K562 (cell line): ENCODE measurements around the gene WDR62. TPM values are rescaled to one million over a fixed set of nuclear protein-coding genes. Genes with fewer than 3 reads are reported as not detected.
"Not testable (repeated sequence)": the region's sequence is repeated elsewhere in the genome, so short reads cannot be mapped to it uniquely, and the experiment has no call there.

Source experiments
- ATAC-seq: fragments of 200-7000 bp; cut with Tn5 transposase; 3 replicates; pipeline ENCODE4 v1.9.1; 2020; ENCODE audit warnings: moderate library complexity
- BruUV-seq: library from RNA; stranded (reverse); fragments of 400-500 nt; replicated peaks from 2 replicates; lab custom pipeline; 2021; lab: Mats Ljungman, UMichigan
- CTCF ChIA-PET: fragments of 300-600 bp; formaldehyde crosslinking; extraction: SDS; loops from one replicate; lab custom pipeline; 2021; ENCODE audit warnings: low intra/inter-chr PET ratio; lab: Yijun Ruan, JAX
- POLR2A ChIA-PET: fragments of 300-600, 350-650 bp; sonication (Branson Sonifier 250); formaldehyde crosslinking; extraction: SDS; loops from one replicate; lab custom pipeline; 2021; ENCODE audit warnings: antibody characterized with exemption, inconsistent platforms; lab: Yijun Ruan, JAX
- DNase-seq, 4 experiments: peaks; one replicate each; pipeline versions ENCODE4 v3.0.0 to v3.0.0-alpha.2; 2011 to 2018; ENCODE audit warnings: low spot score in 3 of 4, mixed read lengths in 3 of 4; ENCODE audit errors: extremely low read depth in 1 of 4
- FAIRE-seq: peaks from 2 replicates; lab custom pipeline; 2011; peaks lifted over from hg19 to GRCh38; lab: Jason Lieb, UNC
- H2AFZ ChIP-seq: 2 replicates; pipeline ENCODE4 v1.6.0; 2011; ENCODE audit warnings: low read depth, low read length, control low read depth, inconsistent platforms
- H3K27ac ChIP-seq: fragments of 200-600 bp; 3 replicates; pipeline ENCODE4 v1.8.0; 2011; ENCODE audit warnings: low read depth, mild to moderate bottlenecking, control low read depth, inconsistent platforms, low read length, moderate library complexity, mixed read lengths; ENCODE audit errors: extremely low read depth
- H3K27me3 ChIP-seq, 2 experiments: fragments of 300-600 bp in 1 of 2; 2 replicates in 1 of 2; 3 replicates in 1 of 2; pipeline versions ENCODE4 v1.6.0 to v1.8.0; 2011; ENCODE audit warnings: inconsistent platforms in 2 of 2, low read length in 2 of 2, mild to moderate bottlenecking in 1 of 2, mixed read lengths in 1 of 2, moderate library complexity in 1 of 2; ENCODE audit not compliant: control insufficient read depth in 2 of 2, insufficient read depth in 2 of 2
- H3K36me3 ChIP-seq: fragments of 300-600 bp; 3 replicates; pipeline ENCODE4 v1.8.0; 2011; ENCODE audit warnings: mild to moderate bottlenecking, low read length, inconsistent platforms; ENCODE audit not compliant: control insufficient read depth, insufficient read depth
- H3K4me1 ChIP-seq, 2 experiments: fragments of 200-600 bp in 1 of 2; replicated peaks in 1 of 2; 2 replicates in 1 of 2; 3 replicates in 1 of 2; pipeline versions ENCODE4 v1.5.1 to v1.8.0; 2011; ENCODE audit warnings: inconsistent platforms in 2 of 2, low read length in 2 of 2, mild to moderate bottlenecking in 1 of 2, mixed read lengths in 1 of 2, moderate library complexity in 1 of 2; ENCODE audit not compliant: control insufficient read depth in 2 of 2, insufficient read depth in 2 of 2
- H3K4me2 ChIP-seq: 2 replicates; pipeline ENCODE4 v1.6.1; 2011; ENCODE audit warnings: low read length, control low read depth, inconsistent platforms, mixed read lengths; ENCODE audit not compliant: insufficient read depth
- H3K4me3 ChIP-seq: fragments of 200-600 bp; sonication (generic), shearing (Covaris generic); 2 replicates; pipeline ENCODE4 v1.5.1; 2016; ENCODE audit warnings: control low read depth, inconsistent platforms
- H3K79me2 ChIP-seq: fragments of 200-600 bp; 3 replicates; pipeline ENCODE4 v1.8.0; 2011; ENCODE audit warnings: low read length, inconsistent platforms; ENCODE audit not compliant: control insufficient read depth, insufficient read depth
- H3K9ac ChIP-seq, 2 experiments: 2 replicates each; pipeline versions ENCODE4 v1.6.0 to v1.6.1; 2011; ENCODE audit warnings: low read depth in 2 of 2, low read length in 2 of 2, control low read depth in 1 of 2, inconsistent platforms in 1 of 2, mild to moderate bottlenecking in 1 of 2, mixed read lengths in 1 of 2; ENCODE audit not compliant: insufficient read depth in 1 of 2
- H3K9me1 ChIP-seq: one replicate; pipeline ENCODE4 v1.6.0; 2011; ENCODE audit warnings: inconsistent platforms, mild to moderate bottlenecking, low read length, moderate library complexity; ENCODE audit not compliant: control insufficient read depth, insufficient read depth
- H3K9me3 ChIP-seq: replicated peaks from 2 replicates; pipeline ENCODE4 v1.5.1; 2011; ENCODE audit warnings: low read depth, low read length, inconsistent platforms; ENCODE audit not compliant: control insufficient read depth, insufficient read depth
- H4K20me1 ChIP-seq: replicated peaks from 2 replicates; pipeline ENCODE4 v1.6.1; 2011; ENCODE audit warnings: low read length, inconsistent platforms, mixed read lengths; ENCODE audit not compliant: control insufficient read depth, insufficient read depth
- CEBPB ChIP-seq: fragments of 450-650 bp; IDR thresholded peaks from 2 replicates; pipeline ENCODE4 v1.6.1; 2016; ENCODE audit warnings: missing genetic modification characterization, missing compliant biosample characterization
- CEBPG ChIP-seq, 3 experiments: fragments of 200-800 bp in 1 of 3; sonication (Bioruptor generic) in 1 of 3; sonication (generic) in 1 of 3; formaldehyde crosslinking in 1 of 3; IDR thresholded peaks in 2 of 3; conservative IDR thresholded peaks in 1 of 3; 2 replicates each; pipeline versions ENCODE4 v1.6.1 to v1.8.0; 2016 to 2022; ENCODE audit warnings: missing compliant biosample characterization in 2 of 3, missing genetic modification characterization in 2 of 3, mild to moderate bottlenecking in 1 of 3, missing genetic modification reagents in 1 of 3
- E2F6 ChIP-seq, 2 experiments: IDR thresholded peaks; 2 replicates each; pipeline ENCODE4 v1.6.1; 2011; ENCODE audit warnings: borderline replicate concordance in 1 of 2, control low read depth in 1 of 2, low read depth in 1 of 2, low read length in 1 of 2, mild to moderate bottlenecking in 1 of 2, mixed read lengths in 1 of 2, moderate library complexity in 1 of 2; ENCODE audit not compliant: insufficient read depth in 1 of 2, insufficient read length in 1 of 2, poor library complexity in 1 of 2, severe bottlenecking in 1 of 2; ENCODE audit errors: extremely low read depth in 1 of 2
- IRF9 ChIP-seq: fragments of 450-650 bp; IDR thresholded peaks from 2 replicates; pipeline ENCODE4 v1.6.1; 2016; ENCODE audit warnings: missing biosample characterization, missing genetic modification characterization
- KLF16 ChIP-seq: IDR thresholded peaks from 2 replicates; pipeline ENCODE4 v1.6.1; 2016; ENCODE audit warnings: antibody characterized with exemption
- PHB ChIP-seq: fragments of 250-450 bp; sonication (Bioruptor Pico); IDR thresholded peaks from 2 replicates; pipeline ENCODE4 v1.5.0; 2021
- ZNF134 ChIP-seq: fragments of 250-450 bp; sonication (Bioruptor Pico); conservative IDR thresholded peaks from 2 replicates; pipeline ENCODE4 v1.4.0; 2020
- ZNF197 ChIP-seq: fragments of 200-800 bp; sonication (Bioruptor generic); IDR thresholded peaks from 2 replicates; pipeline ENCODE4 v1.6.1; 2016; ENCODE audit warnings: low read depth, missing genetic modification characterization, missing compliant biosample characterization
- ZNF785 ChIP-seq: fragments of 250-450 bp; sonication (Bioruptor Pico); IDR thresholded peaks from 2 replicates; pipeline ENCODE4 v1.4.0; 2020; ENCODE audit warnings: mild to moderate bottlenecking
- WGBS: fragments of 100-300 bp; shearing (Covaris generic); methylation state at CpG from one replicate; pipeline ENCODE4 v1.1.6; 2016; ENCODE audit warnings: low coverage, mixed read lengths; ENCODE audit not compliant: insufficient coverage; ENCODE audit errors: missing lambda C conversion rate; 5-methylcytosine and 5-hydroxymethylcytosine counted together
- in situ Hi-C: fragments of 300-500 bp; cut with MboI; formaldehyde crosslinking; loops from 4 replicates; pipeline ENCODE4 v1.15.0; 2018; ENCODE audit warnings: inconsistent platforms, mixed read lengths
- intact Hi-C: fragments of 100-400 bp; cut with micrococcal nuclease; formaldehyde crosslinking; loops from 2 replicates; pipeline ENCODE4 v1.14.2; 2022
- polyA plus RNA-seq, 8 experiments: library from polyadenylated mRNA; depleted of rRNA in 4 of 8; stranded (reverse) in 5 of 8; unstranded in 3 of 8; fragments of >200 nt; fragmentation: Nextera tagmentation in 2 of 8; fragmentation: Illumina TruSeq in 1 of 8; extraction: Ambion mirVana in 2 of 8; extraction: Trizol in 1 of 8; gene quantifications; 2 replicates each; pipeline versions ENCODE4 v1.2.1 to v1.2.3, GENCODE V29; 2011 to 2014; ENCODE audit warnings: inconsistent platforms in 1 of 8, missing spikeins in 1 of 8
- total RNA-seq, 7 experiments: library from RNA; depleted of rRNA in 6 of 7; stranded (reverse); fragments of >200 nt in 6 of 7; fragmentation: Illumina TruSeq in 2 of 7; extraction: Trizol in 2 of 7; gene quantifications; 2 replicates each; pipeline versions ENCODE4 v1.2.1 to v1.2.3, GENCODE V29; 2011 to 2021; ENCODE audit warnings: low replicate concordance in 1 of 7

The WDR62 gene
- total and polyA plus RNA-seq, 9 of the 15 experiments (the other 6 are each of a cell fraction or from before 2014, with no cell fraction given), result 0.35 to 32.8 (median 14.4) TPM

- BruUV-seq, in situ Hi-C loops, H3K36me3 ChIP-seq, H3K4me2 ChIP-seq, CTCF ChIA-PET, H3K27ac ChIP-seq, ATAC-seq, H3K9me3 ChIP-seq, H3K27me3 ChIP-seq, H4K20me1 ChIP-seq, H3K79me2 ChIP-seq, H2AFZ ChIP-seq, intact Hi-C loops, H3K9ac ChIP-seq, H3K4me3 ChIP-seq, H3K9me1 ChIP-seq, DNase-seq, FAIRE-seq: not testable (repeated sequence)
- TF ChIP-seq IRF9 (tag) (0 out of 2 replicates have a peak, but pooled peaks have one; percentile 34), CEBPG (CRISPR knock-in tag; IDR thresholded peaks at IDR 0.05) (peak; percentile 74), CEBPG (tag; conservative IDR thresholded peaks at IDR 0.05 in 1 of 2, IDR thresholded peaks at IDR 0.05 in 1 of 2) (peak; percentile 84 to 97), CEBPB (tag) (peak; percentile 98)
- 76% methylated on average over 4 of the region's 6 CpGs for WGBS
- H3K4me1 ChIP-seq, result peaks cover 5 to 10% of the 10 kb centered on the region in 2 experiments
- POLR2A ChIA-PET, result interaction anchor here (0.9 kb wide), 1 partner anchor 11 kb away, joined by 3 read pairs; no protein-coding TSS in a partner anchor
These were observed 13.6 kb upstream of the WDR62 start for GRCh38 chr19:36041092-36041491.

GRCh38 chr19:36041831-36042230 lies 12.9 kb upstream of the WDR62 start:
- Histone ChIP-seq H3K9me1 (no peaks in the 10 kb centered on the region), H3K9me3 (no peaks in the 10 kb centered on the region), H4K20me1 (no peaks in the 10 kb centered on the region), H3K4me3 (no peak overlapping the region), H3K36me3 (peaks cover 5% of the 10 kb centered on the region; the same call in 1 of the 3 replicates), H3K27ac (no peak overlapping the region), H3K4me2 (no peak overlapping the region), H3K9ac (no peak overlapping the region), H2AFZ (no peak overlapping the region), H3K4me1 (peaks cover 0 to 3% of the 10 kb centered on the region in 2 experiments; a peak in 2 of 5 replicates), H3K27me3 (no peaks in the 10 kb centered on the region), H3K79me2 (no peaks in the 10 kb centered on the region)
- 24% methylated on average over 2 of the region's 3 CpGs for WGBS
- no TSS peak for BruUV-seq
- intact Hi-C loops (no loop called here), in situ Hi-C loops (no loop called here)
- ATAC-seq, result no peak
- no peak for FAIRE-seq
- DNase-seq, result no peak
- ChIA-PET CTCF (no interaction called here), POLR2A (interaction anchor here (0.9 kb wide), 1 partner anchor 12 kb away, joined by 3 read pairs; no protein-coding TSS in a partner anchor)
- TF ChIP-seq ZNF785 (CRISPR knock-in tag) (no peak), ZNF197 (no peak), KLF16 (no peak), E2F6 (IDR thresholded peaks at IDR 0.05; ENCODE audit: borderline replicate concordance in 1 of 2, extremely low read depth in 1 of 2, insufficient read depth in 1 of 2, insufficient read length in 1 of 2, low read depth in 1 of 2, low read length in 1 of 2, poor library complexity in 1 of 2, severe bottlenecking in 1 of 2) (no peak), PHB (CRISPR knock-in tag) (no peak), ZNF134 (CRISPR knock-in tag) (no peak)
